Placental pericyte (primary cell): ENCODE data around the gene TMEM234. TPM values are rescaled to one million over a fixed set of nuclear protein-coding genes. Genes with fewer than 3 reads are reported as not detected.

Experiments used
- small RNA-seq: library from RNA; depleted of rRNA; stranded (forward); fragments of <200 nt; gene quantifications from one replicate; pipeline ENCODE3, GENCODE V24; 2012; ENCODE audit warnings: low replicate concordance
- total RNA-seq: library from RNA; depleted of rRNA; stranded (reverse); fragments of >200 nt; gene quantifications from 2 replicates; pipeline ENCODE4 v1.2.3, GENCODE V29; 2012

TMEM234 gene
- 21.9 and 26.5 TPM in 2 replicates for total RNA-seq

DNA sequence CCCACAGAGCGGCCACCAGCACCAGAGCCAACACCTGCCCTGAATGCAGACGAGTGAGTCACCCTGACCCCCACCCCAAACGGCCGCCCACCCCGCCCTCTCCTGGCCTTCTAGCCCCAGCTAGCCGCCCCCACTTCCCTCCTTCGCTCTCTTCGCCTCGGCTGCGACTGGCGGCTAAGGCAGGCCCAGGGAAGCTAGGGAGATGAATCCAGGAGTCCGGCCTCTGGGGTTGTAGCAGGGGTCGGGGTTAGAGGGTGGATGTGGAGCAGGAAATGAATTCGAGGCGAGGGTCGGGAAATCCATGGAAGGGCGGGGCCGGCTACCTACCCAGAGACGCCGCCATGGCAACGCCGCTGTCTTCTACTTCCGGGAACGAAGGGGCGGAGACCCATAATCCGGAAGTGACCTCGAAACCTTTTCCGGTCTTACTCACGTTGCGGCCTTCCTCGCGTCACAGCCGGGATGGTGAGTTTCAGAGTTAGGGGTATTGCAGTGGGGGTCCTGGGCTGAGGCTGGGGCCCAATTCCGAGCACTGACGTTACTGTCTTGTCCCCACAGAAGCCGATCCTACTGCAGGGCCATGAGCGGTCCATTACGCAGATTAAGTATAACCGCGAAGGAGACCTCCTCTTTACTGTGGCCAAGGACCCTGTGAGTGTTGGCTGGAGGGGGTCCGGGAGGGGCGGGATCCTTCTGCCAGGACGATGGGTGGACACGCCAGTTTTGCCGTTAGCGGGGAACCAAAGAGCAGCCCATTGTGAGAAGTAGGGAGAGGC lies at the start of gene TMEM234, which contains the start of gene EIF3I:
TSS of gene TMEM234 (minus strand) at position 374 of the 776 bp plus-strand sequence. CDS start at position 343, 31 bp downstream.
TSS of gene EIF3I (plus strand) at position 428 of the 776 bp plus-strand sequence. CDS start at position 463, 35 bp downstream.

DNA sequence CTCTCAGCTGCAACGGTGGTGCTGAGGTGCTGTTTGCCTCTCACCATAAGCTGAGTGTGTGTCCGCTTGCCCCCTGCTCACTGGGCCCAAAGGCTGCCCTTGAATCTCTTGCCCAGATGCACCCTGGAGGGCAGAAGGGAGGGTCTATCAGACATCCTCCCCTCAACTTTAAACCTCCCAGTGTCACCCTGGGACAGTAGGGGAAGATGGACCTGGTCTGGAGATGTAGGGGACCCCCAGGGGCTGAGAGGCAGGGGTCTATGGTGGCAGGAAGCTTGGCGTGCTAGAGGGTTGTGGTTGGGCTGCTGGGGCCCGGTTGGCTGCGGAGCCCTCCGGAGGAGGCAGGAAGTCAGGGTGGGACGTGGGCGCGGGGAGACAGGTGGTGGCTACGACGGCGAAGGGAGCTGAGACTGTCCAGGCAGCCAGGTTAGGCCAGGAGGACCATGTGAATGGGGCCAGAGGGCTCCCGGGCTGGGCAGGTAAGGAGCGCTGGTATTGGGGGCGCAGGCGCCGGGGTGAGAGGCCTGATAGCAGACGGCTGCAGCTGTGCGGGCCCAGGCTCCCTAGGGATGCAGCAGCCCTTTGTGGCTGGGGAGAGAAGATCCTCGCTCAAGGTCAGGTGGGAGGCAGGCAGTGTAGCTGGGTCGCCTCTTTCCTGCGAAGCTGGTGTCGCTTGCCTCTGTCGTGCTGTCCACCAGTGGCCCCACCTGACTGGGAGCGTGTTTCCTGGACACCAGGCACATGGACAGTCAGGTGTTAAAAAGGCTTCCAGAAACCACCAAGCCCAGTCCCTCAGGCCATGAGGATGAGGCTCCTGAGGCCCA lies 29.0 kb upstream of the TMEM234 start, which contains the start of gene LCK:
TSS of gene LCK (plus strand) at position 373 of the 824 bp plus-strand sequence. CDS start 23,065 bp downstream, outside the sequence.

DNA sequence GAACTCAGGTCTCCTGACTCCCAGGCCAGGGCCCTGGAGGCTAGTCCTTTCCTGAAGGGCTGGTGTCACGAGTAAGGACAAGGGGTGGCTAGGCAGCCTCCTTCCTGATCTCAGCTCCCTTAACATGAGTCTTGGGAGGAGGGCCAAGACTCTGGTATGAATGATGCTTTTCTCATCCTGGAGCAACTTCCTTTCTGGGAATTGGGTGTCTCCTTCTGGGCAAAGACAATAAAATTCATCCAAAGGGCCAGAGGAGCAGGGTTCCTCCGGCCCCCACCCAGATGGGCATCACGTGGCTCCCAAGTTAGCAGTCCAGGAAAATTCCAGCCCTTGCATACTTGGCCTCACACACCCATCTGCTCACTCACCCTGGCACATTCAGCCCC lies 24.7 kb upstream of the TMEM234 start, which contains the start of gene FAM167B:
TSS of gene FAM167B (plus strand) at position 335 of the 386 bp plus-strand sequence. CDS start 200 bp downstream, outside the sequence.

DNA sequence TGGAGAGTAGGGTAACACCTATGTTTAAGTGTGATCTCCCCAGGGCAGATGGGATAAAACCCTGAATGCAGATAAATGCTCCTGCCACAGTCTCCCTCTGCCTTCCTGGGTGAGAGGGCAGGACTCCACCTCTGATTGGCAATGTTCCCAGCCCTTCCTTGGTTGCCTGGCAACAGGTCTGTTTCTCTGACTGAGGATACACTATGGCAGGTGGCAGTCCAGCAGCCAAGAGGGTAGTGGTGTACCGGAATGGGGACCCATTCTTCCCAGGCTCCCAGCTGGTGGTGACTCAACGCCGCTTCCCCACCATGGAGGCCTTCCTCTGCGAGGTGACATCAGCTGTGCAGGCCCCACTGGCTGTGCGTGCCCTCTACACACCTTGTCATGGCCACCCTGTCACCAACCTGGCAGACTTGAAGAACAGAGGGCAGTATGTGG lies 13.2 kb downstream of the TMEM234 start, which contains the start of gene DCDC2B:
TSS of gene DCDC2B (plus strand) at position 199 of the 438 bp plus-strand sequence. CDS start at position 204, 5 bp downstream.

DNA sequence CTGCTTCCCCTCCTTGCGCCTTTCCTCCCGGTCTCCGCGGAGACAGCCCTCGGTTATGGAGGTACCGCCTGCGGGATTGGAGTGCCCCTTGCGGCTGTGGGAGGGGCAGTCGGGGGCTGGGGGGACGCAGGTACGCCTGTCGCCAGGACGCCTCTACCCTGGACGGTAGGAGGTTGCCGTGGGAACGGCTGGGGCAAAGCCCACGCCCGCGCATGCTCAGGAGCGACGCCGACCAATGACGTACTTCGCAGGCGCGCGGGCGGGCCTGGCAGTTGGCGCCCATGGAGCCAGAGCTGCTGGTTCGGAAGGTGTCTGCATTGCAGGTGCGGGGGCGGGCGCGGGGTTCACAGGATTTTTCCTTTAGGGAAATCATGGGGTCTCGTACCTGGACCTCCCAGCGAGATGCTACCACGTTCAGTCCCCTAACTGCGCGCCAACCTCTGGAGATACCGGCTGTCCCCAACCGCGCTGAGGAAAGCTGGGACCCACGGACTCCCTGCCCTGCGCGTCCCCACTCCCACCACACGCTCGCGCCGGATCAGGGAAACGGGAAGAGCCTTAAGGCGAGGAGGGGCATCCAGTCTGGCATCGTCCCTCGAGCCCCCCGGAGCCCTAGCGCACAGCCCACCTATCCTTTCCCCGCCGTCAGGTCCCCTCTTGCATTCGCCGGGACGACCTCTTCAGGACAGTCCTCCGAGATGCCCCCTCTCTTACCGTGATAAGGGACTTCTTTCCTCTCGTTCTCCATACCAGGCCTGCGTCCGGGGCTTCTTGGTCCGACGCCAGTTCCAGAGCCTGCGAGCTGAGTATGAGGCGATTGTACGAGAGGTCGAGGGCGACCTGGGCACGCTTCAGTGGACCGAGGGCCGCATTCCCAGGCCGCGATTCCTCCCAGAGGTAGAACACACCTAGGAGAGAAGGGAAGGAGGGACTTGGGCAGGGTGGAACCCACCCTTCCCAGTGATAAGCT lies 16.5 kb downstream of the TMEM234 start, which contains the start of gene IQCC:
TSS of gene IQCC (plus strand) at position 271 of the 970 bp plus-strand sequence. CDS start at position 282, 11 bp downstream.

DNA sequence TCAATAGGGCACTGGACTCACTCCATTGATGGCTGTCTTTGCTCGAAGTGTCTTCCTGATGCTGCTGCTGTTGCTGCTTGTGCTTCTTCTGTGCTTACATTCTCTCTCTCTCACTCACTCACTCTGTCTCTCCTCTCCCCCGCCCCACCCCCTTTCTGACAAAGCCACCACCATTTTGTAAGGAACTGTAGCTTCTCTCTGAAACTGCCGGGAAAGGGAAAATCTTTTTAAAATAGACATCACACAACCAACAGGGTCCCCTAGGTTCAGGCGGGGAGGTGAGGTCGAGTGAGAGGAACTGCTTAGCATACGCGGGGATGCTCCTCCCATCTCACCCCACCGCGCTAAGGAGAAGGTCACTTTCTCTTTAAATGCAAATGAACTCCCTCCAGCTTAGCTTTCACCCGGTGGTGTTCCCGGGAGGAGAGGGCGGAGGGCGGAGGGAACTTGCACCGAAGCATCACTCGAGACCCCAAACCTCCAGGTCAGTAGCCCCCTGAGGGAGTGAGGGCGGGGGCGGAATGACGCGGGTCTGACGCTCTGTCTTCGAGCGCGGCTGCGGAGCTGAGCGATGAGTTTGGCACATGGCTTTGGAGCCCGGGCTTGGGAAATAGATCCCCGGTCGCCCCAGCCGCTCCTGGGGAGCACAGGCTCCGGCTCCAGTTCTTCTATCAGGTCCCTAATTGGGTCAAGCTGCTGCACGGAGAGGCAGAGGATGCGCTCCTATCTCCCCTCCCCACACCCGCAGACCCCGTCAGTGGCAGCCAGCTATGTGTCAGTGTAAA lies 21.7 kb downstream of the TMEM234 start, which contains the start of gene CCDC28B:
TSS of gene CCDC28B (plus strand) at position 370 of the 785 bp plus-strand sequence. CDS start 1,341 bp downstream, outside the sequence.

DNA sequence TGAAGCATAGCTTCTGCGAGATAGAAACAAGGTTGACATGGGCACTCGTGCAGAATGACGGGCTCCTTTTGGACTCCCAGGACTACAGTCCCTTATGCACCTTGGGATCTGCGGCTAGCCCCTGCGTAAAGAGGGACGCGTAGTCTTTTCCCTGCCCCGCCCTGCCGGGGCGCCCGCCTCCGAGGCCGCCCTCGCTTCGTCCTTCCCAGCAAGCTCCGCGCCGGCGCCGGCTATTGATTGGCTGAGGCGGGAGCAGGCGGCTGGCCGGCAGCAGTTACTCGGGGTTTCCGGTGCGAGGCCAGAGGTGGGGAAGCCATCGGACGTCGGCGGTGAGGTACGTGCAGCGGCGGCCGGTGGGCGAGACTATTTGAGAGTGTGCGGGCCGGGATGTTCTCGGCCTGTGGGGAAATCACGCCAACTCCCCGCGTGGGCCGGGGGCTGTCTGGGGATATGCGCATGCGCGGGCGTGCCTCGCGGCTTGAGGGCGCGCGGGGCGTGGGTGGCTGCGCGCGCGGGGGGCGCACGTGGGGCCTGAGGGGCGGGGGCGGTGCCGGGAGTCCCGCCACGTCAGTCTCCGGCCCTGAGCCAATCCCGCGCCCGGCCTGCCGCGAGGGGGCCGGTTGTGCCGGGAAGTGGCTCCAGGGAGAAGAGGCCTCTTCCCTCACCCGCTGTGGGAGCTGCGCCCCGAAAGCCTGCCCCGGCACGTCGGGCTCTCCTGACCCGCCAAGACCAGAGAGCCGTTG lies 42.5 kb downstream of the TMEM234 start, which contains the start of gene TXLNA:
TSS of gene TXLNA (plus strand) at position 233 of the 743 bp plus-strand sequence. CDS start 671 bp downstream, outside the sequence.

Small RNAs within 50 kb of the gene (small RNA-seq; reads per million reads assigned to genes)
- gene RF00017 = not detected

Other genes with a start within 250 kb of the TMEM234 start
- gene KHDRBS1, start 208.5 kb downstream of the TMEM234 start, total RNA-seq = 49.0 and 61.4 TPM in 2 replicates
- gene TMEM39B, start 149.4 kb downstream of the TMEM234 start, total RNA-seq = 9.6 and 11.6 TPM in 2 replicates
- 49.9 and 101 TPM in 2 replicates for gene KPNA6, start 114.3 kb downstream of the TMEM234 start, total RNA-seq
- gene TXLNA, start 42.7 kb downstream of the TMEM234 start, total RNA-seq = 85.6 and 106 TPM in 2 replicates
- 5.0 and 11.7 TPM in 2 replicates for gene CCDC28B, start 21.8 kb downstream of the TMEM234 start, total RNA-seq
- gene IQCC, start 16.7 kb downstream of the TMEM234 start, total RNA-seq = 1.1 and 2.1 TPM in 2 replicates
- gene DCDC2B, start 13.3 kb downstream of the TMEM234 start, total RNA-seq = not detected in 2 replicates
- 333 and 358 TPM in 2 replicates for gene EIF3I, start 54 bp upstream of the TMEM234 start, total RNA-seq
- gene FAM167B, start 24.9 kb upstream of the TMEM234 start, total RNA-seq = 0.88 and 1.0 TPM in 2 replicates
- not detected in 2 replicates for gene LCK, start 28.9 kb upstream of the TMEM234 start, total RNA-seq
- gene HDAC1, start 69.7 kb upstream of the TMEM234 start, total RNA-seq = 67.8 and 89.0 TPM in 2 replicates
- gene MARCKSL1, start 113.9 kb upstream of the TMEM234 start, total RNA-seq = 18.2 and 33.5 TPM in 2 replicates
- gene FAM229A, start 140.1 kb upstream of the TMEM234 start, total RNA-seq = 1.7 and 1.8 TPM in 2 replicates
- 0.57 and 1.3 TPM in 2 replicates for gene TSSK3, start 140.2 kb upstream of the TMEM234 start, total RNA-seq
- 75.7 and 110 TPM in 2 replicates for gene BSDC1, start 172.1 kb upstream of the TMEM234 start, total RNA-seq
- gene ZBTB8B, start 242.7 kb upstream of the TMEM234 start, total RNA-seq = not detected in 2 replicates